ENCODE measurements around the gene PRKAG2. TPM values are rescaled to one million over a fixed set of nuclear protein-coding genes. Genes with fewer than 3 reads are reported as not detected.

PRKAG2 gene
- total RNA-seq, 2 experiments from 2014 or later = 39.3 to 42.3 TPM

DNA sequence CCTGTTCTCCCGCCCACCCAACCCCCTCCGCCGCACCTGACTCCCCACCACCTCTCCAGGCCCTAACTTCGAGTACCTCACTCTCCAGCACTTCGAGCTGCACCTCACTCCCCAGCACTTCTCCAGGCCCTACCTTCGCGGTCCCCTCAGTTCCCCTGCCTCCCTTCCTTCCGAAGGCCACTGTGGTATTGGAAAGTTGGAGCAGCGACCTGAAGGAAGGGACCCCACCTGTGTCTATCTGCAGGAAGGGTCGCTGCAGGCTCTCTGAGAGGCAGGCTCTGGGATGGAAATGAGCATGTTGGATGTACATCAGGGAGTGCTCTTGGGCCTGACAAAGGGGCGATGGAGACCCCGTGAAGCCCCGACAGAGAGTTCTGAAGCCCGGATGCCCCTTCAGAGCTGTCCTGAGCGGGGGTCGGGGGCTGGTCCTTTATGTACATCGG is 122.2 kb downstream of the PRKAG2 start:
- ChIA-PET CTCF (interaction anchor here (1.6 kb wide), 1 partner anchor 28 kb away, joined by 7 read pairs; no protein-coding TSS in a partner anchor), POLR2A (no interaction called here)
- Histone ChIP-seq H3K4me3 (ENCODE audit: low read length) (no peak overlapping the region), H3K27me3 (ENCODE audit: control insufficient read depth in 1 of 2, insufficient read depth in 2 of 2, low read length in 2 of 2) (no peaks in the 10 kb centered on the region), H3K27ac (ENCODE audit: low read depth in 1 of 2, low read length in 2 of 2) (no peak overlapping the region), H3K36me3 (ENCODE audit: insufficient read depth, low read length) (no peaks in the 10 kb centered on the region), H3K4me1 (ENCODE audit: insufficient read depth, low read length) (peaks cover 28% of the 10 kb centered on the region), H3K9me3 (ENCODE audit: control insufficient read depth in 1 of 2, insufficient read depth in 1 of 2, low read length in 2 of 2) (no peaks in the 10 kb centered on the region)
- Mint-ChIP-seq H3K4me1 (ENCODE audit: low read depth) (peaks cover 34% of the 10 kb centered on the region), H3K27me3 (no peaks in the 10 kb centered on the region), H3K9me3 (no peaks in the 10 kb centered on the region), H3K27ac (peak overlapping the region; percentile 84), H3K4me3 (no peak overlapping the region), H3K36me3 (ENCODE audit: low read depth) (peaks cover 3% of the 10 kb centered on the region)
- no peak for TF ChIP-seq CTCF (IDR thresholded peaks at IDR 0.05)
- DNase-seq (no peak), ATAC-seq (ENCODE audit: poor library complexity) (no peak)
- intact Hi-C loops (cut with DNase I, micrococcal nuclease) = loop anchor here in 1 of 2 experiments (5.0 kb wide), 2 partner anchors 232 to 302 kb away; no protein-coding TSS in a partner anchor

GRCh38 chr7:151754142-151754590 is 122.7 kb downstream of the PRKAG2 start:
- intact Hi-C loops (cut with DNase I, micrococcal nuclease) = no loop called here

DNA sequence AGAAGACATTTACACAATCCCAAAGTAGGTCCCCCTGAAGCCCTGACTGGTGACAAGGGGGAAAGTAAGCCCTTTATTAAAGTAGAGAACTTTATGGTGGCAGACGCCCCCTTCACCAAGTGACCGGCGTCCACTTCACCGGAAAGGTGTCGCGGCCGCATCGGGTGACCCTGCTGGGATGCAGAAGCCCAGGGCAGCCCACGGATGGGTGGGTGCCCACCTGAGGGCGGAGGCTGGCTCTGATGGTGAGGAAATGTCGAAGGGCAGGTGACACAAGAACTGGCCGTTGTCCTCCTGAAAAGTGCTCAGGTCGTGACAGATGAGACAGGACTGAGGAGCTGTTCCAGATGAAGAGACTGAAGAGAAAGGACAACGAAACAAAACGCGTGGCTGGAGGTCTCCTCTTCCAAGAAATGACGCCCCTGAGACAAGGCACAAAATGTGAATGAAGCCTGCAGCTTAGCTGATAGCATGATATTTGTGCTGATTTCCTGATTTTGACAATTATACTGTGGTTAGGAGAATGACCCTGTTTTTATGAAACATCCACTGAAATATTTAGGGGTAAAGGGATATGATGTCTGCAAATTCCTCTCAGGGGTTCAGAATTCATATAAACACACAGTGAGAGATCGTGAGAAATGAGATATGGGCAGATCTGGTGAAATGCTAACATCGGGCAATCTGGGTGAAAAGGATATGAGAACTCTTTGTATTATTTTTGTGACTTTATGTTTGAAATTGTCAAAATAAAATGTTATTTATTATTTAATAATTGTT is 123.9 kb downstream of the PRKAG2 start:
- no peaks in the 10 kb centered on the region for H3K9me3 Mint-ChIP-seq
- peaks cover 27% of the 10 kb centered on the region for H3K4me1 Mint-ChIP-seq (ENCODE audit: low read depth)
- CTCF ChIA-PET = no interaction called here
- no peak overlapping the region for H3K27ac Mint-ChIP-seq
- H3K4me3 Mint-ChIP-seq = no peak overlapping the region
- ATAC-seq (ENCODE audit: poor library complexity) (no peak), DNase-seq (no peak)
- no peak for TF ChIP-seq CTCF (IDR thresholded peaks at IDR 0.05)
- intact Hi-C loops (cut with DNase I, micrococcal nuclease) = no loop called here
- H3K36me3 Mint-ChIP-seq (ENCODE audit: low read depth) = peaks cover 8% of the 10 kb centered on the region
- Histone ChIP-seq H3K4me1 (ENCODE audit: insufficient read depth, low read length) (peaks cover 21% of the 10 kb centered on the region), H3K36me3 (ENCODE audit: insufficient read depth, low read length) (no peaks in the 10 kb centered on the region), H3K27ac (ENCODE audit: low read depth in 1 of 2, low read length in 2 of 2) (no peak overlapping the region), H3K27me3 (ENCODE audit: control insufficient read depth in 1 of 2, insufficient read depth in 2 of 2, low read length in 2 of 2) (no peaks in the 10 kb centered on the region), H3K9me3 (ENCODE audit: control insufficient read depth in 1 of 2, insufficient read depth in 1 of 2, low read length in 2 of 2) (no peaks in the 10 kb centered on the region), H3K4me3 (ENCODE audit: low read length) (no peak overlapping the region)
- POLR2A ChIA-PET = no interaction called here
- no peaks in the 10 kb centered on the region for H3K27me3 Mint-ChIP-seq

More at GRCh38 chr7:151754142-151754590, 122.7 kb downstream of the PRKAG2 start:
- Histone ChIP-seq H3K4me3 (ENCODE audit: low read length) (no peak overlapping the region), H3K27me3 (ENCODE audit: control insufficient read depth in 1 of 2, insufficient read depth in 2 of 2, low read length in 2 of 2) (no peaks in the 10 kb centered on the region), H3K4me1 (ENCODE audit: insufficient read depth, low read length) (peaks cover 23% of the 10 kb centered on the region), H3K27ac (ENCODE audit: low read depth in 1 of 2, low read length in 2 of 2) (no peak overlapping the region), H3K9me3 (ENCODE audit: control insufficient read depth in 1 of 2, insufficient read depth in 1 of 2, low read length in 2 of 2) (no peaks in the 10 kb centered on the region), H3K36me3 (ENCODE audit: insufficient read depth, low read length) (no peaks in the 10 kb centered on the region)
- ChIA-PET CTCF (interaction anchor here (1.6 kb wide), 1 partner anchor 29 kb away, joined by 7 read pairs; no protein-coding TSS in a partner anchor), POLR2A (no interaction called here)
- H3K4me1 Mint-ChIP-seq (ENCODE audit: low read depth) = peaks cover 29% of the 10 kb centered on the region
- DNase-seq (peak in 4 of 14 experiments; percentile 11 to 59 (median 45)), ATAC-seq (ENCODE audit: poor library complexity) (no peak)
- no peak overlapping the region for H3K27ac Mint-ChIP-seq
- peaks cover 7% of the 10 kb centered on the region for H3K36me3 Mint-ChIP-seq (ENCODE audit: low read depth)
- no peaks in the 10 kb centered on the region for H3K27me3 Mint-ChIP-seq
- no peaks in the 10 kb centered on the region for H3K9me3 Mint-ChIP-seq
- peak; percentile 54 for TF ChIP-seq CTCF (IDR thresholded peaks at IDR 0.05)
- no peak overlapping the region for H3K4me3 Mint-ChIP-seq
